Gastroesophageal sphincter (tissue), 4 donors: ENCODE results near the gene PARD3. TPM values are rescaled to one million over a fixed set of nuclear protein-coding genes. Genes with fewer than 3 reads are reported as not detected.

ENCODE experiments used
- ATAC-seq: fragments of 150-250 bp; one replicate; pipeline ENCODE4 v1.9.1; 2016; ENCODE audit warnings: mild to moderate bottlenecking, moderate library complexity
- H3K27ac ChIP-seq, 4 donors: fragments of 200-600 bp; sonication (generic) in 3 of 4; 1 replicate in 3 of 4; 2 replicates in 1 of 4; pipeline ENCODE4 v1.5.1; 2016 to 2019
- H3K27me3 ChIP-seq: fragments of 200-600 bp; sonication (generic); one replicate; pipeline ENCODE4 v1.5.1; 2019
- H3K36me3 ChIP-seq, 2 donors: fragments of 200-600 bp; sonication (generic); one replicate each; pipeline ENCODE4 v1.5.1; 2019; ENCODE audit warnings: control low read depth in 1 of 2
- H3K4me1 ChIP-seq, 3 donors: fragments of 200-600 bp; sonication (generic); 1 replicate in 2 of 3; 2 replicates in 1 of 3; pipeline ENCODE4 v1.5.1; 2016 to 2019; ENCODE audit warnings: control low read depth in 2 of 3
- H3K4me3 ChIP-seq, 2 donors: fragments of 200-600 bp; sonication (generic); one replicate each; pipeline ENCODE4 v1.5.1; 2019; ENCODE audit warnings: mild to moderate bottlenecking in 1 of 2, moderate library complexity in 1 of 2
- H3K9me3 ChIP-seq, 3 donors: fragments of 200-600 bp; sonication (generic); one replicate each; pipeline ENCODE4 v1.5.1; 2017 to 2019; ENCODE audit warnings: control low read depth in 2 of 3
- EP300 ChIP-seq: sonication (generic); formaldehyde crosslinking; IDR thresholded peaks from one replicate; pipeline ENCODE4 v1.6.1; 2017; ENCODE audit warnings: antibody characterized with exemption, mild to moderate bottlenecking
- POLR2A ChIP-seq, 2 donors: fragments of 450-650 bp; IDR thresholded peaks; one replicate each; pipeline ENCODE4 v1.6.1; 2017; ENCODE audit warnings: antibody characterized with exemption in 2 of 2, mild to moderate bottlenecking in 2 of 2, moderate library complexity in 1 of 2
- POLR2AphosphoS5 ChIP-seq: sonication (generic); formaldehyde crosslinking; IDR thresholded peaks from one replicate; pipeline ENCODE4 v1.6.1; 2017; ENCODE audit warnings: antibody characterized with exemption
- WGBS, 2 donors: methylation state at CpG; one replicate each; pipeline ENCODE4 v1.1.5; 2018; ENCODE audit warnings: low coverage in 1 of 2; 5-methylcytosine and 5-hydroxymethylcytosine counted together
- total RNA-seq, 4 donors: library from RNA; depleted of rRNA; stranded (reverse); fragments of >200 nt; gene quantifications; one replicate each; pipeline ENCODE4 v1.1.0, GENCODE V29; 2016
- TF ChIP-seq, protein P1 (sequence below), 4 experiments: fragments of 200-600 bp in 2 of 4; fragments of 450-650 bp in 2 of 4; sonication (generic) in 1 of 4; IDR thresholded peaks; one replicate each; pipeline ENCODE4 v1.5.1; 2017 to 2019; ENCODE audit warnings: antibody characterized with exemption in 4 of 4, mild to moderate bottlenecking in 2 of 4, moderate library complexity in 2 of 4

Gene PARD3
- total RNA-seq, 4 donors from 2014 or later = 101 to 127 (median 115) TPM

DNA sequence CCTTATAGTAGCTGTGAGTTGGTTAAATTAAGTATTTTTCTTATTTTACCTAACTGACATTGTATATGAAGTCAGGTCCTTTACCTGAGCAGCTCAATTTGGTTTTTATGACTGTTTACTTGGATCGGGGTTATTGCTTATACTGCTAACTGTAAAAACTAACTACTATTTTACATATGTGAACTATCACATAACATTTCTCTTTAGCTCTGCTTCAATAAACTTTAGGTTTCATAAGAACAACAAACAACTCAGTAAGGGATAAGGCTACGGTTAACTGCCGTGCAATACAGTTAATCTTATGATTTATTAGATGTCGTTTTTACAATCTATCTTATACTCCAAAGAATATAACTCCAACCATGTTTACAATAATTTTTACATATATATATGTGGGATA lies 480.2 kb downstream of the PARD3 start:
- WGBS, 2 donors = 88 to 96% methylated on average over 4 of the region's 4 CpGs
- Histone ChIP-seq H3K36me3 (peaks cover 0 to 23% of the 10 kb centered on the region in 2 donors), H3K4me3 (no peak overlapping the region), H3K27ac (no peak overlapping the region), H3K4me1 (peaks cover 0 to under 1% (median 0%) of the 10 kb centered on the region in 3 donors), H3K9me3 (no peaks in the 10 kb centered on the region), H3K27me3 (no peaks in the 10 kb centered on the region)
- TF ChIP-seq EP300 = no peak
- no peak for TF ChIP-seq POLR2AphosphoS5
- no peak for TF ChIP-seq POLR2A (IDR thresholded peaks at IDR 0.05)
- TF ChIP-seq, protein P1, sequence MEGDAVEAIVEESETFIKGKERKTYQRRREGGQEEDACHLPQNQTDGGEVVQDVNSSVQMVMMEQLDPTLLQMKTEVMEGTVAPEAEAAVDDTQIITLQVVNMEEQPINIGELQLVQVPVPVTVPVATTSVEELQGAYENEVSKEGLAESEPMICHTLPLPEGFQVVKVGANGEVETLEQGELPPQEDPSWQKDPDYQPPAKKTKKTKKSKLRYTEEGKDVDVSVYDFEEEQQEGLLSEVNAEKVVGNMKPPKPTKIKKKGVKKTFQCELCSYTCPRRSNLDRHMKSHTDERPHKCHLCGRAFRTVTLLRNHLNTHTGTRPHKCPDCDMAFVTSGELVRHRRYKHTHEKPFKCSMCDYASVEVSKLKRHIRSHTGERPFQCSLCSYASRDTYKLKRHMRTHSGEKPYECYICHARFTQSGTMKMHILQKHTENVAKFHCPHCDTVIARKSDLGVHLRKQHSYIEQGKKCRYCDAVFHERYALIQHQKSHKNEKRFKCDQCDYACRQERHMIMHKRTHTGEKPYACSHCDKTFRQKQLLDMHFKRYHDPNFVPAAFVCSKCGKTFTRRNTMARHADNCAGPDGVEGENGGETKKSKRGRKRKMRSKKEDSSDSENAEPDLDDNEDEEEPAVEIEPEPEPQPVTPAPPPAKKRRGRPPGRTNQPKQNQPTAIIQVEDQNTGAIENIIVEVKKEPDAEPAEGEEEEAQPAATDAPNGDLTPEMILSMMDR (IDR thresholded peaks at IDR 0.05) = no peak
- ATAC-seq = no peak

DNA sequence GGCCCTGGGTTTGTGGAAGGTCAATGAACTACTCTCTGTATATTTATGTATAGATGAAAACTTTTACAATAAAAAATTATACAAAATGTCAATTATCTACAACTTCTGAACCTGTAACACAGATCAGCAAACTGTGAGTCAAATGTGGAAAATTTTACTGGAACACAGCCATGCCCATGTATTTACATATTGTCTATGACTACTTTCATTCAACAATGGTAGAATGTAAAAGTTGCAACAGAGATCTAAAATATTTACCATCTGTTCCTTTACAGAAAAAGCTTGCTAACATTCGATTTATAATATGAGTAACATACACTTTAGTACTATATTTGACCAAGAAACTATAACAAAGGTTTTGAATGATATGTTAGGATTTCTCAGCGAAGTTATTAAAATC lies 481.6 kb downstream of the PARD3 start:
- no peak for TF ChIP-seq POLR2AphosphoS5
- TF ChIP-seq, protein P1 (IDR thresholded peaks at IDR 0.05) = no peak
- TF ChIP-seq POLR2A (IDR thresholded peaks at IDR 0.05) = no peak
- no peak for TF ChIP-seq EP300
- Histone ChIP-seq H3K27ac (no peak overlapping the region), H3K36me3 (peaks cover 0 to 23% of the 10 kb centered on the region in 2 donors), H3K9me3 (no peaks in the 10 kb centered on the region), H3K4me1 (no peaks in the 10 kb centered on the region), H3K4me3 (no peak overlapping the region), H3K27me3 (no peaks in the 10 kb centered on the region)
- WGBS, 2 donors = 92 to 100% methylated on average over 2 of the region's 2 CpGs
- ATAC-seq = no peak

DNA sequence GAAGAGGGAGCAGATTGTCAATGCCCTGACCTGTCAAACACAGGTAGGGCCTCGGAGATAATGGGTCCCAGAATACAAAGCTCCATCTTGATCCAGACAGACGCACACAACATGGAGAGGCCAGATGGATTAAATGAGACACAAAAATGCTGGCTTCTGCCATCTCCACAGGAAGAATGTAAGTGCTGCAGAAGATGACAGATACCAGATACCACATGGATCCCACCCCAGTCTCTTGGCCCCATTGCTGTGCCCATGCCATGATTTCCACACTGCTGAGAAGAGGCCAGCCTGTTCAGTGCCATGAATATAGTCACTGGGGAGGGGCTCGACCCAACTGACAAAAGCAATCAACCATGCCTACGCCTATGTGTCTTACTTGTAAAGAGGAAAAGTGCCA lies 487.9 kb downstream of the PARD3 start:
- Histone ChIP-seq H3K27me3 (no peaks in the 10 kb centered on the region), H3K27ac (no peak overlapping the region), H3K36me3 (peaks cover 0 to 44% of the 10 kb centered on the region in 2 donors), H3K4me1 (peaks cover 0 to 10% (median 2%) of the 10 kb centered on the region in 3 donors), H3K4me3 (no peak overlapping the region), H3K9me3 (no peaks in the 10 kb centered on the region)
- TF ChIP-seq, protein P1 (IDR thresholded peaks at IDR 0.05) = no peak
- TF ChIP-seq POLR2A (IDR thresholded peaks at IDR 0.05) (no peak), POLR2AphosphoS5 (no peak), EP300 (no peak)
- ATAC-seq = no peak
- 86% methylated on average over 1 of the region's 4 CpGs for whole genome bisulfite sequencing, 2 donors

DNA sequence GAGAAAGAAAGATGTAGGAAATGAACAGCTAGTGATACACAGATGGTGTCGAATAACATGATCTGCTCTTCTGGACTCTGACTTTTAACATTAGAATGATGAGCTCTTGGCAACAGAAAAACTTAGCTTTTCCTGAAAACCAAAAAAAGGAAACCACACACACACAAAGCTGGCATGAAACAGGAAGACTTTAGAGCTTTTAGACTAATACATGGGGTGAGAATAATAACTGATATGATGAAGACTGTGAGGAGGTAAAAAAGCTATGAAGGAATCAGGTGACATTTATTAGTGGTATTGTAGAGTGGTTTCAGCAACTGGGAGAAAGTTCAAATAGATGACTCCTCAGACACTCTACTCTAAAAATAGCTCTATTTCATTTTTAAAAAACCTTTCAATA lies 491.9 kb downstream of the PARD3 start:
- no peak for ATAC-seq
- Histone ChIP-seq H3K4me1 (peaks cover 0 to 31% (median 7%) of the 10 kb centered on the region in 3 donors), H3K27me3 (no peaks in the 10 kb centered on the region), H3K9me3 (no peaks in the 10 kb centered on the region), H3K4me3 (no peak overlapping the region), H3K27ac (no peak overlapping the region), H3K36me3 (peaks cover 0 to 30% of the 10 kb centered on the region in 2 donors)
- 47 to 60% methylated on average over 1 of the region's 1 CpG for WGBS, 2 donors
- TF ChIP-seq, protein P1 (IDR thresholded peaks at IDR 0.05) = no peak
- TF ChIP-seq POLR2A (IDR thresholded peaks at IDR 0.05) = no peak
- no peak for TF ChIP-seq POLR2AphosphoS5
- TF ChIP-seq EP300 = no peak

DNA sequence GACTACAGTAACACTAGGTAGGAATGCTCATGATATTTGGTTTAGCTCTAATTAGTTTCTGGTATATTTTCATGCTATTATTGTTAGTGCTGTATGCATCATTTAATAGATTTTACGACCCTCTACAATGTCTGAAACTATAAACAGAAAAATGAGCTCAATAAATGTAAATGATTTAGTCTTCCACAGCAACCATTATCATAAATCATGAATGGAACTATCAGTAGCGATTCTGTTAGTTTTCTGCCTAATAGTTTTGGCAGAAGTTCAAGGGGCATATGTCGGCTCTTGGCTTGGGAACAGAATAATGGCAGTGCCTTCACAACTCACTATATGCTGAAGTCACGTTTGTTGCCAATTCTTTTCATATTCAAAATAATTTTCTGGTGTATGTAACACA lies 494.8 kb downstream of the PARD3 start:
- 38 to 46% methylated on average over 4 of the region's 4 CpGs for WGBS, 2 donors

More for the DNA sequence above, 494.8 kb downstream of the PARD3 start:
- H3K36me3 ChIP-seq = peaks cover 0 to 34% of the 10 kb centered on the region in 2 donors
- no peak for ATAC-seq
- TF ChIP-seq POLR2AphosphoS5 (no peak), POLR2A (IDR thresholded peaks at IDR 0.05) (no peak), EP300 (no peak)
- peaks cover 0 to 31% (median 7%) of the 10 kb centered on the region in 3 donors for H3K4me1 ChIP-seq
- no peaks in the 10 kb centered on the region for H3K9me3 ChIP-seq
- no peak overlapping the region for H3K4me3 ChIP-seq
- H3K27ac ChIP-seq = no peak overlapping the region
- no peaks in the 10 kb centered on the region for H3K27me3 ChIP-seq
